ENCODE results near the gene ASPDH. TPM values are rescaled to one million over a fixed set of nuclear protein-coding genes. Genes with fewer than 3 reads are reported as not detected.

ASPDH gene
- total and polyA plus RNA-seq, 2 of the 4 experiments (the other 2 are of a cell fraction): not detected

GRCh38 chr19:50467566-50467965 lies 46.1 kb downstream of the ASPDH start:
- Histone ChIP-seq H3K56ac (ENCODE audit: extremely low read depth, insufficient read depth, low read length) (no peak overlapping the region), H2BK15ac (ENCODE audit: low read depth, low read length) (no peak overlapping the region), H4K5ac (ENCODE audit: low read depth, low read length) (no peak overlapping the region), H2BK5ac (ENCODE audit: low read depth, low read length, poor library complexity, severe bottlenecking) (no peak overlapping the region), H3K18ac (ENCODE audit: low read depth, low read length) (no peak overlapping the region), H3K23ac (ENCODE audit: low read depth, low read length) (no peak overlapping the region), H2BK20ac (ENCODE audit: low read depth, low read length) (no peak overlapping the region), H3K4me3 (ENCODE audit: insufficient read depth, low read depth, low read length) (no peak overlapping the region), H3K4me1 (ENCODE audit: control insufficient read depth, insufficient read depth, low read length) (no peaks in the 10 kb centered on the region), H3K27ac (ENCODE audit: insufficient read depth, low read length) (no peak overlapping the region), H2BK120ac (ENCODE audit: low read depth, low read length) (no peak overlapping the region), H4K20me1 (ENCODE audit: insufficient read depth, low read length) (no peaks in the 10 kb centered on the region), H3K9ac (ENCODE audit: low read depth, low read length) (no peak overlapping the region), H3K4ac (ENCODE audit: low read depth, low read length) (no peak overlapping the region), H3K79me1 (ENCODE audit: low read depth in 1 of 2, low read length in 2 of 2) (no peaks in the 10 kb centered on the region), H3K14ac (replicated peaks; ENCODE audit: low read depth, low read length) (no peak overlapping the region), H2AK5ac (ENCODE audit: low read depth, low read length) (no peak overlapping the region), H2AFZ (replicated peaks; ENCODE audit: low read length, poor library complexity) (no peak overlapping the region), H3K9me3 (ENCODE audit: control insufficient read depth, insufficient read depth, low read length) (no peaks in the 10 kb centered on the region), H3K27me3 (ENCODE audit: control insufficient read depth, insufficient read depth, low read length) (peaks cover 2% of the 10 kb centered on the region; the same call in 1 of the 2 replicates), H3K9me1 (ENCODE audit: insufficient read depth, low read length) (no peaks in the 10 kb centered on the region), H4K91ac (ENCODE audit: insufficient read depth, low read depth, low read length) (no peak overlapping the region), H2AK9ac (replicated peaks; ENCODE audit: low read depth, low read length, poor library complexity) (no peak overlapping the region), H3K36me3 (ENCODE audit: control insufficient read depth, insufficient read depth, low read length) (no peaks in the 10 kb centered on the region), H4K8ac (ENCODE audit: low read depth in 2 of 2, low read length in 2 of 2) (no peak overlapping the region), H3K4me2 (ENCODE audit: low read depth, low read length) (no peak overlapping the region)
- intact Hi-C loops (cut with micrococcal nuclease) (no loop called here), dilution Hi-C loops (cut with HindIII; ENCODE audit: low sequenced_read_pairs, unreplicated experiment) (no loop called here), in situ Hi-C loops (cut with MboI; ENCODE audit: low sequenced_read_pairs) (no loop called here)
- ChIA-PET POLR2A (ENCODE audit: unreplicated experiment) (no interaction called here), CTCF (no interaction called here)
- ATAC-seq (ENCODE audit: low read depth): no peak
- 81% methylated on average over 7 of the region's 18 CpGs; no CpG with 5 or more reads in 1 of the 2 experiments for WGBS, 2 experiments (ENCODE audit: extremely low coverage in 2 of 2, insufficient read length in 1 of 2)
- BruUV-seq (replicated peaks): no TSS peak
- no peak for TF ChIP-seq MXI1 (IDR thresholded peaks at IDR 0.05; ENCODE audit: borderline replicate concordance, low read depth, low read length)
- TF ChIP-seq CTCF (conservative IDR thresholded peaks at IDR 0.05; ENCODE audit: low read depth, low read length): no peak
- no peak for TF ChIP-seq BHLHE40 (IDR thresholded peaks at IDR 0.05; ENCODE audit: low read depth, low read length)
- TF ChIP-seq NFE2L2 (IDR thresholded peaks at IDR 0.05; ENCODE audit: low read depth, low read length): no peak
- TF ChIP-seq POLR2A (IDR thresholded peaks at IDR 0.05; ENCODE audit: low read depth, low read length): no peak
- TF ChIP-seq RAD21 (IDR thresholded peaks at IDR 0.05; ENCODE audit: low read length): no peak
- TF ChIP-seq CHD1 (IDR thresholded peaks at IDR 0.05; ENCODE audit: low read depth, low read length): no peak
- no peak for TF ChIP-seq CEBPB (IDR thresholded peaks at IDR 0.05; ENCODE audit: low read depth, low read length)
- TF ChIP-seq RFX5 (IDR thresholded peaks at IDR 0.05; ENCODE audit: low read depth, low read length): no peak
- TF ChIP-seq MAFK (IDR thresholded peaks at IDR 0.05; ENCODE audit: low read depth, low read length): no peak
- no peak for TF ChIP-seq RCOR1 (IDR thresholded peaks at IDR 0.05; ENCODE audit: insufficient replicate concordance, low read length)
- no peak for TF ChIP-seq FOS (IDR thresholded peaks at IDR 0.05; ENCODE audit: low read depth, low read length)
- TF ChIP-seq MAZ (IDR thresholded peaks at IDR 0.05; ENCODE audit: borderline replicate concordance, low read depth, low read length): no peak
- no peak for TF ChIP-seq ELK1 (IDR thresholded peaks at IDR 0.05; ENCODE audit: borderline replicate concordance, low read depth, low read length)
- no peak for TF ChIP-seq SMC3 (IDR thresholded peaks at IDR 0.05; ENCODE audit: low read depth, low read length)
- no peak for TF ChIP-seq USF2 (IDR thresholded peaks at IDR 0.05; ENCODE audit: low read depth, low read length)
- no peak for DNase-seq
